Mesenteric fat pad (tissue), 1 donor: ENCODE measurements around the gene INAVA. TPM values are rescaled to one million over a fixed set of nuclear protein-coding genes. Genes with fewer than 3 reads are reported as not detected.

Experiments used
- DNase-seq: peaks from one replicate; pipeline ENCODE4 v3.0.0-alpha.2; 2020; ENCODE audit warnings: low spot score
- long read RNA-seq: library from polyadenylated mRNA; unstranded; transcript quantifications from one replicate; pipeline ENCODE4 v2.0.0, GENCODE V29; 2020
- total RNA-seq: library from RNA; stranded (reverse); fragmentation: NEBNext Ultra II Directional; extraction: Animal tissue kit (Norgen Biotek cat#: 25700); gene quantifications from one replicate; pipeline ENCODE4 v1.2.1, GENCODE V29; 2021
- donor health status: DM: yes; HTN: yes; CAD: no.

Gene INAVA
- total RNA-seq = 0.16 TPM
- long read RNA-seq = 0 reads

- DNase-seq = no peak
Observed at GRCh38 chr1:200894712-200895442, at the start of gene INAVA. Gene INAVA, plus strand, starts transcription at chr1:200894900. Its CDS starts 3,501 bp downstream, at chr1:200898401.

GRCh38 chr1:200845360-200845759 lies 49.3 kb upstream of the INAVA start:
- no peak for DNase-seq

GRCh38 chr1:200846398-200846797 lies 48.3 kb upstream of the INAVA start:
- no peak for DNase-seq

GRCh38 chr1:200849430-200849829 lies 45.3 kb upstream of the INAVA start:
- DNase-seq = no peak

GRCh38 chr1:200850554-200850953 lies 44.1 kb upstream of the INAVA start:
- DNase-seq = no peak

- DNase-seq = no peak
Observed at GRCh38 chr1:200856716-200857357, 37.9 kb upstream of the INAVA start.

GRCh38 chr1:200857804-200858203 lies 36.9 kb upstream of the INAVA start:
- no peak for DNase-seq

GRCh38 chr1:200861937-200862647 lies 32.6 kb upstream of the INAVA start:
- DNase-seq = no peak

GRCh38 chr1:200862713-200863415 lies 31.8 kb upstream of the INAVA start:
- no peak for DNase-seq

- DNase-seq = no peak
Observed at GRCh38 chr1:200866116-200866515, 28.6 kb upstream of the INAVA start.

GRCh38 chr1:200866521-200866920 lies 28.2 kb upstream of the INAVA start:
- DNase-seq = no peak

- DNase-seq = no peak
Observed at GRCh38 chr1:200867018-200867811, 27.5 kb upstream of the INAVA start.

- DNase-seq = no peak
Observed at GRCh38 chr1:200869376-200869752, 25.3 kb upstream of the INAVA start.

- no peak for DNase-seq
Observed at GRCh38 chr1:200869753-200870391, 24.8 kb upstream of the INAVA start.

GRCh38 chr1:200872446-200873115 lies 22.1 kb upstream of the INAVA start, which contains the start of gene GPR25:
Gene GPR25, plus strand, starts transcription at chr1:200872981. Its CDS starts 57 bp downstream, at chr1:200873038.
- no peak for DNase-seq

GRCh38 chr1:200873116-200873670 lies 21.5 kb upstream of the INAVA start:
- no peak for DNase-seq

- DNase-seq = no peak
Observed at GRCh38 chr1:200873671-200874397, 20.9 kb upstream of the INAVA start.

GRCh38 chr1:200874694-200875093 lies 20.0 kb upstream of the INAVA start:
- DNase-seq = no peak

GRCh38 chr1:200875416-200875815 lies 19.3 kb upstream of the INAVA start:
- DNase-seq = no peak
